ENCODE measurements around the gene PRCD. TPM values are rescaled to one million over a fixed set of nuclear protein-coding genes. Genes with fewer than 3 reads are reported as not detected.

Gene PRCD
- total and polyA plus RNA-seq, 2 donors from 2014 or later = 2.2 TPM; not detected in 1

GRCh38 chr17:76500074-76500746 lies 39.6 kb upstream of the PRCD start:
- intact Hi-C loops (cut with DNase I) = no loop called here
- Histone ChIP-seq H3K27ac (ENCODE audit: low read depth in 2 of 2, low read length in 2 of 2) (peak overlapping the region; percentile 76 to 83), H3K9me3 (ENCODE audit: control insufficient read depth in 2 of 3, insufficient read depth in 1 of 3, low read length in 3 of 3) (no peaks in the 10 kb centered on the region), H3K4me1 (ENCODE audit: control insufficient read depth in 2 of 3, insufficient read depth in 2 of 3, low read depth in 1 of 3, low read length in 3 of 3) (peaks cover 0 to 38% (median 20%) of the 10 kb centered on the region in 3 donors), H3K9ac (ENCODE audit: low read length in 3 of 3) (peak overlapping the region in 2 of 3 donors; percentile 67 to 73), H3K27me3 (ENCODE audit: control insufficient read depth, insufficient read depth, low read length) (no peaks in the 10 kb centered on the region), H3K36me3 (ENCODE audit: control insufficient read depth in 2 of 3, insufficient read depth in 3 of 3, low read length in 3 of 3) (no peaks in the 10 kb centered on the region), H3K4me3 (ENCODE audit: low read length in 3 of 3) (peak overlapping the region in 2 of 3 donors; percentile 28 to 71)
- DNase-seq = no peak
- TF ChIP-seq CTCF (IDR thresholded peaks at IDR 0.05; ENCODE audit: borderline replicate concordance, extremely low read depth, insufficient read depth) = no peak
- FAIRE-seq = no peak

GRCh38 chr17:76500747-76501017 lies 39.2 kb upstream of the PRCD start:
- Histone ChIP-seq H3K27me3 (ENCODE audit: control insufficient read depth, insufficient read depth, low read length) (no peaks in the 10 kb centered on the region), H3K36me3 (ENCODE audit: control insufficient read depth in 2 of 3, insufficient read depth in 3 of 3, low read length in 3 of 3) (no peaks in the 10 kb centered on the region), H3K9ac (ENCODE audit: low read length in 3 of 3) (peak overlapping the region in 2 of 3 donors; percentile 67 to 73), H3K27ac (ENCODE audit: low read depth in 2 of 2, low read length in 2 of 2) (peak overlapping the region; percentile 76 to 83), H3K4me3 (ENCODE audit: low read length in 3 of 3) (peak overlapping the region; percentile 26 to 71 (median 28)), H3K9me3 (ENCODE audit: control insufficient read depth in 2 of 3, insufficient read depth in 1 of 3, low read length in 3 of 3) (no peaks in the 10 kb centered on the region), H3K4me1 (ENCODE audit: control insufficient read depth in 2 of 3, insufficient read depth in 2 of 3, low read depth in 1 of 3, low read length in 3 of 3) (peaks cover 0 to 37% (median 20%) of the 10 kb centered on the region in 3 donors)
- no peak for TF ChIP-seq CTCF (IDR thresholded peaks at IDR 0.05; ENCODE audit: borderline replicate concordance, extremely low read depth, insufficient read depth)
- FAIRE-seq = no peak
- intact Hi-C loops (cut with DNase I) = no loop called here
- DNase-seq = no peak

GRCh38 chr17:76501018-76501826 lies 38.6 kb upstream of the PRCD start, which contains the start of gene RHBDF2:
TSS of gene RHBDF2 (minus strand) at chr17:76501423. CDS start at chr17:76481524, 19,899 bp downstream.
- H3K36me3 ChIP-seq (ENCODE audit: control insufficient read depth in 2 of 3, insufficient read depth in 3 of 3, low read length in 3 of 3) = no peaks in the 10 kb centered on the region
- intact Hi-C loops (cut with DNase I) = no loop called here
- peak within 1 kb of the TSS; percentile 49 to 71 (median 54) for H3K4me3 ChIP-seq (ENCODE audit: low read length in 3 of 3)
- peaks cover 0 to 36% (median 20%) of the 10 kb centered on the region in 3 donors for H3K4me1 ChIP-seq (ENCODE audit: control insufficient read depth in 2 of 3, insufficient read depth in 2 of 3, low read depth in 1 of 3, low read length in 3 of 3)
- FAIRE-seq (no peak), DNase-seq (peak; percentile 78 to 97 (median 89))
- no peak for TF ChIP-seq CTCF (IDR thresholded peaks at IDR 0.05; ENCODE audit: borderline replicate concordance, extremely low read depth, insufficient read depth)
- H3K9me3 ChIP-seq (ENCODE audit: control insufficient read depth in 2 of 3, insufficient read depth in 1 of 3, low read length in 3 of 3) = no peaks in the 10 kb centered on the region
- no peaks in the 10 kb centered on the region for H3K27me3 ChIP-seq (ENCODE audit: control insufficient read depth, insufficient read depth, low read length)
- peak within 1 kb of the TSS; percentile 10 to 73 (median 67) for H3K9ac ChIP-seq (ENCODE audit: low read length in 3 of 3)
- H3K27ac ChIP-seq (ENCODE audit: low read depth in 2 of 2, low read length in 2 of 2) = peak within 1 kb of the TSS; percentile 76 to 83
